Endothelial cell of umbilical vein (primary cell): ENCODE results near the gene OPCML. TPM values are rescaled to one million over a fixed set of nuclear protein-coding genes. Genes with fewer than 3 reads are reported as not detected.

Experiments used
- BruUV-seq: library from RNA; stranded (reverse); fragments of 400-500 nt; replicated peaks from 2 replicates; lab custom pipeline; 2021; lab: Mats Ljungman, UMichigan
- CTCF ChIA-PET: fragments of 300-600, 350-600 bp; sonication (Branson Sonifier 250); formaldehyde crosslinking; loops from one replicate; lab custom pipeline; 2021; ENCODE audit warnings: antibody characterized with exemption, inconsistent platforms; lab: Charles Lee
- POLR2A ChIA-PET: fragments of 300-600, 350-600 bp; sonication (Branson Sonifier 250); formaldehyde crosslinking; loops from one replicate; lab custom pipeline; 2021; ENCODE audit warnings: antibody characterized with exemption, inconsistent platforms; lab: Charles Lee
- DNase-seq: peaks from one replicate; pipeline ENCODE4 v3.0.0-alpha.2; 2011; ENCODE audit warnings: low read depth, low spot score
- FAIRE-seq: peaks from 2 replicates; lab custom pipeline; 2011; peaks lifted over from hg19 to GRCh38; lab: Jason Lieb, UNC
- H2AFZ ChIP-seq: 2 replicates; pipeline ENCODE4 v1.6.0; 2012; ENCODE audit warnings: low read depth, low read length, control low read depth, inconsistent platforms
- H3K27ac ChIP-seq: 2 replicates; pipeline ENCODE4 v1.5.1; 2011; ENCODE audit warnings: low read depth, mild to moderate bottlenecking, control low read depth, low read length, moderate library complexity; ENCODE audit not compliant: insufficient read depth
- H3K27me3 ChIP-seq, 2 experiments: 2 replicates each; pipeline versions ENCODE4 v1.6.0 to v1.6.1; 2011; ENCODE audit warnings: low read length in 2 of 2, mixed read lengths in 1 of 2; ENCODE audit not compliant: control insufficient read depth in 2 of 2, insufficient read depth in 2 of 2
- H3K36me3 ChIP-seq, 2 experiments: 2 replicates in 1 of 2; 3 replicates in 1 of 2; pipeline ENCODE4 v1.5.1; 2011; ENCODE audit warnings: low read length in 2 of 2, mild to moderate bottlenecking in 1 of 2, moderate library complexity in 1 of 2; ENCODE audit not compliant: control insufficient read depth in 2 of 2, insufficient read depth in 2 of 2; ENCODE audit errors: extremely low read depth in 1 of 2
- H3K4me1 ChIP-seq: 3 replicates; pipeline ENCODE4 v1.5.1; 2011; ENCODE audit warnings: mild to moderate bottlenecking, low read length; ENCODE audit not compliant: control insufficient read depth, insufficient read depth; ENCODE audit errors: extremely low read depth
- H3K4me2 ChIP-seq: 2 replicates; pipeline ENCODE4 v1.6.1; 2011; ENCODE audit warnings: low read length, control low read depth, mixed read lengths; ENCODE audit not compliant: insufficient read depth
- H3K4me3 ChIP-seq, 3 experiments: fragments of 200-600 bp in 1 of 3; sonication (generic), shearing (Covaris generic) in 1 of 3; replicated peaks in 1 of 3; 2 replicates each; pipeline ENCODE4 v1.5.1; 2011 to 2016; ENCODE audit warnings: control low read depth in 3 of 3, low read length in 3 of 3, mild to moderate bottlenecking in 2 of 3, inconsistent platforms in 1 of 3, low read depth in 1 of 3, moderate library complexity in 1 of 3; ENCODE audit not compliant: insufficient read depth in 1 of 3
- H3K79me2 ChIP-seq: 2 replicates; pipeline ENCODE4 v1.6.0; 2012; ENCODE audit warnings: low read length, inconsistent platforms; ENCODE audit not compliant: control insufficient read depth, insufficient read depth
- H3K9ac ChIP-seq: replicated peaks from 2 replicates; pipeline ENCODE3; 2011; ENCODE audit warnings: low read length, control low read depth; ENCODE audit not compliant: insufficient read depth; ENCODE audit errors: extremely low read depth
- H3K9me1 ChIP-seq: replicated peaks from 3 replicates; pipeline ENCODE4 v1.6.0; 2011; ENCODE audit warnings: mild to moderate bottlenecking, low read length; ENCODE audit not compliant: control insufficient read depth, insufficient read depth; ENCODE audit errors: extremely low read depth
- H3K9me3 ChIP-seq: replicated peaks from 2 replicates; pipeline ENCODE4 v1.5.1; 2012; ENCODE audit warnings: low read length, inconsistent platforms; ENCODE audit not compliant: control insufficient read depth, insufficient read depth
- H4K20me1 ChIP-seq: replicated peaks from 2 replicates; pipeline ENCODE3; 2011; ENCODE audit warnings: mild to moderate bottlenecking, low read length; ENCODE audit not compliant: control insufficient read depth, insufficient read depth; ENCODE audit errors: extremely low read depth
- EZH2 ChIP-seq: IDR thresholded peaks from 2 replicates; pipeline ENCODE4 v1.6.1; 2012; ENCODE audit warnings: borderline replicate concordance, low read depth, mild to moderate bottlenecking, moderate library complexity, low read length, inconsistent platforms; ENCODE audit not compliant: severe bottlenecking
- FOS ChIP-seq: IDR thresholded peaks from 2 replicates; pipeline ENCODE4 v1.6.1; 2011; ENCODE audit warnings: mild to moderate bottlenecking, low read length, moderate library complexity, borderline replicate concordance; ENCODE audit not compliant: insufficient read depth
- GATA2 ChIP-seq: IDR thresholded peaks from 2 replicates; pipeline ENCODE4 v1.7.0; 2011; ENCODE audit warnings: low read depth, mild to moderate bottlenecking, moderate library complexity, mixed read lengths, low read length; ENCODE audit not compliant: insufficient read length, insufficient read depth
- JUN ChIP-seq: IDR thresholded peaks from 2 replicates; pipeline ENCODE4 v1.6.1; 2011; ENCODE audit warnings: borderline replicate concordance, low read depth; ENCODE audit not compliant: insufficient read length, insufficient read depth
- MYC ChIP-seq: IDR thresholded peaks from one replicate; pipeline ENCODE4 v1.6.1; 2011; ENCODE audit warnings: mild to moderate bottlenecking, low read depth, low read length
- POLR2A ChIP-seq: IDR thresholded peaks from 2 replicates; pipeline ENCODE4 v1.6.1; 2012; ENCODE audit warnings: low read depth, mild to moderate bottlenecking, control low read depth, low read length
- POLR2AphosphoS5 ChIP-seq: IDR thresholded peaks from 2 replicates; pipeline ENCODE4 v1.6.1; 2012; ENCODE audit warnings: low read depth, mild to moderate bottlenecking, control low read depth, low read length, moderate library complexity; ENCODE audit not compliant: insufficient read depth
- dilution Hi-C: fragments of 300-500 bp; cut with MboI; formaldehyde crosslinking; loops from one replicate; pipeline ENCODE4 v1.15.0; 2019; ENCODE audit warnings: low sequenced_read_pairs; ENCODE audit not compliant: extremely low pct_ligation_motif_present
- intact Hi-C: fragments of 100-400 bp; cut with micrococcal nuclease; formaldehyde crosslinking; loops from one replicate; pipeline ENCODE4 v1.10.0; 2022
- polyA plus RNA-seq, 4 experiments: library from polyadenylated mRNA; depleted of rRNA in 3 of 4; stranded (reverse) in 3 of 4; unstranded in 1 of 4; fragments of >200 nt; gene quantifications; 2 replicates each; pipeline versions ENCODE4 v1.2.1 to v1.2.3, GENCODE V29; 2011 to 2012; ENCODE audit warnings: missing spikeins in 1 of 4
- total RNA-seq: library from RNA; stranded (reverse); gene quantifications from 2 replicates; pipeline ENCODE4 v1.2.3, GENCODE V29; 2021
- TF ChIP-seq, protein P1 (sequence below), 2 donors: IDR thresholded peaks; 1 replicate in 1 of 2; 2 replicates in 1 of 2; pipeline ENCODE4 v1.5.1; 2011; ENCODE audit warnings: low read length in 2 of 2, mild to moderate bottlenecking in 2 of 2, moderate library complexity in 2 of 2, control low read depth in 1 of 2, inconsistent platforms in 1 of 2, low read depth in 1 of 2; ENCODE audit not compliant: insufficient read depth in 1 of 2; ENCODE audit errors: extremely low read depth in 1 of 2
- TF ChIP-seq, protein P2 (sequence below): IDR thresholded peaks from 2 replicates; pipeline ENCODE4 v1.6.1; 2011; ENCODE audit not compliant: insufficient read depth, insufficient read length

Gene OPCML
- total and polyA plus RNA-seq, 2 donors (not counting 3 experiments of a cell fraction or from before 2014, with no cell fraction given) = not detected

DNA sequence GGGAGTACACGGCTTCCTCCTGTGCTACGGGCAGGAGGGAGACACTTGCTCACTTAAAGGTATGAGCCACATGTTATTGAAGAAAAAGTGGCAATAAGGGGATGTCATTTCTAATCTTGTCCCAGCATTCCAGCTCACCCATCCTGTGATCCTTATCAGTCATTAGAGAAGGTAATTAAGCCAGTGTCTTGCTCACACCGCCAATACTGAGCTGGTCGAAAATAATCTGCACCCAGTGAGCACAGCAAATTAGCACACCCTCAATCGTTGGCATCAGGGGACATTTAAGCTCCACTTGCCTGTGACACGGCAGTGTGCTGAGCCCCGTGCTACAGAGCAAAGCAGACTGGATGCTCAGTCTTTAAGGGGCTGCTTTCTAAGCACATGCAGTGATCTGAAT lies 510.7 kb downstream of the OPCML start:
- no peak overlapping the region for H3K27ac ChIP-seq
- dilution Hi-C loops (no loop called here), intact Hi-C loops (no loop called here)
- TF ChIP-seq GATA2 = no peak
- no peak for TF ChIP-seq MYC
- no peak for TF ChIP-seq JUN
- TF ChIP-seq, protein P1, sequence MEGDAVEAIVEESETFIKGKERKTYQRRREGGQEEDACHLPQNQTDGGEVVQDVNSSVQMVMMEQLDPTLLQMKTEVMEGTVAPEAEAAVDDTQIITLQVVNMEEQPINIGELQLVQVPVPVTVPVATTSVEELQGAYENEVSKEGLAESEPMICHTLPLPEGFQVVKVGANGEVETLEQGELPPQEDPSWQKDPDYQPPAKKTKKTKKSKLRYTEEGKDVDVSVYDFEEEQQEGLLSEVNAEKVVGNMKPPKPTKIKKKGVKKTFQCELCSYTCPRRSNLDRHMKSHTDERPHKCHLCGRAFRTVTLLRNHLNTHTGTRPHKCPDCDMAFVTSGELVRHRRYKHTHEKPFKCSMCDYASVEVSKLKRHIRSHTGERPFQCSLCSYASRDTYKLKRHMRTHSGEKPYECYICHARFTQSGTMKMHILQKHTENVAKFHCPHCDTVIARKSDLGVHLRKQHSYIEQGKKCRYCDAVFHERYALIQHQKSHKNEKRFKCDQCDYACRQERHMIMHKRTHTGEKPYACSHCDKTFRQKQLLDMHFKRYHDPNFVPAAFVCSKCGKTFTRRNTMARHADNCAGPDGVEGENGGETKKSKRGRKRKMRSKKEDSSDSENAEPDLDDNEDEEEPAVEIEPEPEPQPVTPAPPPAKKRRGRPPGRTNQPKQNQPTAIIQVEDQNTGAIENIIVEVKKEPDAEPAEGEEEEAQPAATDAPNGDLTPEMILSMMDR (IDR thresholded peaks at IDR 0.05; ENCODE audit: extremely low read depth in 1 of 2, insufficient read depth in 1 of 2, low read depth in 1 of 2, low read length in 2 of 2) = no peak
- TF ChIP-seq, protein P2, sequence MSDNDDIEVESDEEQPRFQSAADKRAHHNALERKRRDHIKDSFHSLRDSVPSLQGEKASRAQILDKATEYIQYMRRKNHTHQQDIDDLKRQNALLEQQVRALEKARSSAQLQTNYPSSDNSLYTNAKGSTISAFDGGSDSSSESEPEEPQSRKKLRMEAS = no peak
- no peak for TF ChIP-seq FOS
- no peak for TF ChIP-seq POLR2A
- no peak for TF ChIP-seq POLR2AphosphoS5
- no peak for TF ChIP-seq EZH2
- FAIRE-seq (no peak), DNase-seq (no peak)
- no peaks in the 10 kb centered on the region for H3K36me3 ChIP-seq
- H3K9ac ChIP-seq = no peak overlapping the region
- H3K4me1 ChIP-seq = no peaks in the 10 kb centered on the region
- no peak overlapping the region for H3K4me2 ChIP-seq
- CTCF ChIA-PET = no interaction called here
- H3K4me3 ChIP-seq = no peak overlapping the region
- peaks cover 3% of the 10 kb centered on the region for H3K9me3 ChIP-seq
- no peaks in the 10 kb centered on the region for H3K27me3 ChIP-seq
- POLR2A ChIA-PET = no interaction called here
- H2AFZ ChIP-seq = no peak overlapping the region
- BruUV-seq = no TSS peak
- H3K79me2 ChIP-seq = no peaks in the 10 kb centered on the region
- H3K9me1 ChIP-seq = no peaks in the 10 kb centered on the region
- no peaks in the 10 kb centered on the region for H4K20me1 ChIP-seq
